Activated B cell treated with CpG ODN at 0.5 μM for 24 hours (primary cell): ENCODE data around the gene NMUR1. TPM values are rescaled to one million over a fixed set of nuclear protein-coding genes. Genes with fewer than 3 reads are reported as not detected.

ENCODE experiments used
- ATAC-seq: fragments of 200-7000 bp; cut with Tn5 transposase; one replicate; pipeline ENCODE4 v1.10.0; 2021; ENCODE audit warnings: low read depth, mild to moderate bottlenecking, moderate library complexity
- CTCF ChIA-PET: fragments of 350-600 bp; sonication (Branson Sonifier 250); formaldehyde crosslinking; loops from one replicate; lab custom pipeline; 2021; ENCODE audit warnings: antibody characterized with exemption; lab: Charles Lee
- POLR2A ChIA-PET: fragments of 350-600 bp; sonication (Branson Sonifier 250); formaldehyde crosslinking; loops from one replicate; lab custom pipeline; 2021; ENCODE audit warnings: antibody characterized with exemption; lab: Charles Lee
- DNase-seq: peaks from one replicate; pipeline ENCODE4 v3.0.0; 2022
- H3K27ac Mint-ChIP-seq: one replicate; pipeline ENCODE4 v1.8.0; 2020; ENCODE audit warnings: mixed read lengths
- H3K27me3 Mint-ChIP-seq: one replicate; pipeline ENCODE4 v1.8.0; 2021; ENCODE audit warnings: mixed read lengths
- H3K36me3 Mint-ChIP-seq: one replicate; pipeline ENCODE4 v1.8.0; 2021; ENCODE audit warnings: low read depth, mixed read lengths
- H3K4me1 Mint-ChIP-seq: one replicate; pipeline ENCODE4 v1.8.0; 2021; ENCODE audit warnings: mixed read lengths
- H3K4me3 Mint-ChIP-seq: one replicate; pipeline ENCODE4 v1.8.0; 2020; ENCODE audit warnings: mild to moderate bottlenecking, mixed read lengths
- H3K9me3 Mint-ChIP-seq: one replicate; pipeline ENCODE4 v1.8.0; 2020; ENCODE audit warnings: mixed read lengths
- intact Hi-C: fragments of 100-400 bp; cut with micrococcal nuclease; formaldehyde crosslinking; loops from one replicate; pipeline ENCODE4 v1.15.1; 2024
- total RNA-seq: library from RNA; stranded (reverse); gene quantifications from 2 replicates; pipeline ENCODE4 v1.2.3, GENCODE V29; 2022
- TF ChIP-seq, protein P1 (sequence below): fragments of 200-600 bp; IDR thresholded peaks from one replicate; pipeline ENCODE4 v1.8.0; 2022; ENCODE audit warnings: antibody characterized with exemption, mild to moderate bottlenecking

The NMUR1 gene
- total RNA-seq, 1 donor from 2014 or later, result not detected

DNA sequence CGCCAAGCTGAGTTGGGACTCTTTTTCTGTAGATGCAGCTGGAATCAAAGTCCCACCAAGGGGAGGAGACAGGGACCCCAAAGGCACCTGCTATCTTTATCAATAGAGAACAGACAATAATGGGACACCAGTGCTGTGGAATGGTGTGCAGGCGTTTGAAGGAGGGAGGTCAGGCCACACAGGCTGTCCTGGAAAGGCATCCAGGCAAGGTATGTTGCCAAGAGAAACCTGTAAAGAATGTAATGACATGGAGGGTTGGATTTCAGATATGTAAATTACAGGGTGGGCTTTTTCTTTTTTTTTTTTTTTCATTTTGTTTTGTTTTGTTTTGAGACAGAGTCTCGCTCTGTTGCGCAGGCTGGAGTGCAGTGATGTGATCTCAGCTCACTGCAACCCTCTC, 9.7 kb upstream of the NMUR1 start:
- POLR2A ChIA-PET, result interaction anchor here (0.7 kb wide), 1 partner anchor 75 kb away, joined by 3 read pairs; the partner anchor contains the start of gene NCL
- H3K4me3 Mint-ChIP-seq, result no peak overlapping the region

DNA sequence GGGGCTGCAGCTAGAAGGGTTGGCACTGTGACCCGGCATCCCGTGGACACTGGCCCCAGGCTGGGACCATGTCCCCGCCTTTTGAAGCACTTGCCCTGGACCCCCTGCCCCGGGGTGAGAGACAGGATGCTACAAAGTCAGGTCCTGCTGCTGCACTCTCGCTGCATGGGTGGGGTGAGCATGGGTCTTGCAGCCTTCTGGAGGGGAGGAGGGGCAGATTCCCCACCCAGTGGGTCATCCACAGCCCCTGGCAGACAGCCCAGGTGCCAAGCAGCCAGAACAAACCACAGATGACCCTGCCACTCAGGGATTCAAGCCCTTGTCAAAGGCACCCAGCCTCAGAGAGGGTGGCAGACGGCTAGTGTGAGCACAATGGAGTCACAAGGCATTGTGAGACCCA, 5.7 kb upstream of the NMUR1 start:
- Mint-ChIP-seq H3K4me1 (peaks cover 3% of the 10 kb centered on the region), H3K27ac (no peak overlapping the region), H3K9me3 (no peaks in the 10 kb centered on the region), H3K27me3 (peaks cover 2% of the 10 kb centered on the region), H3K36me3 (no peaks in the 10 kb centered on the region), H3K4me3 (no peak overlapping the region)
- ATAC-seq, result no peak
- intact Hi-C loops, result no loop called here
- DNase-seq, result no peak
- ChIA-PET POLR2A (no interaction called here), CTCF (no interaction called here)
- TF ChIP-seq, protein P1, sequence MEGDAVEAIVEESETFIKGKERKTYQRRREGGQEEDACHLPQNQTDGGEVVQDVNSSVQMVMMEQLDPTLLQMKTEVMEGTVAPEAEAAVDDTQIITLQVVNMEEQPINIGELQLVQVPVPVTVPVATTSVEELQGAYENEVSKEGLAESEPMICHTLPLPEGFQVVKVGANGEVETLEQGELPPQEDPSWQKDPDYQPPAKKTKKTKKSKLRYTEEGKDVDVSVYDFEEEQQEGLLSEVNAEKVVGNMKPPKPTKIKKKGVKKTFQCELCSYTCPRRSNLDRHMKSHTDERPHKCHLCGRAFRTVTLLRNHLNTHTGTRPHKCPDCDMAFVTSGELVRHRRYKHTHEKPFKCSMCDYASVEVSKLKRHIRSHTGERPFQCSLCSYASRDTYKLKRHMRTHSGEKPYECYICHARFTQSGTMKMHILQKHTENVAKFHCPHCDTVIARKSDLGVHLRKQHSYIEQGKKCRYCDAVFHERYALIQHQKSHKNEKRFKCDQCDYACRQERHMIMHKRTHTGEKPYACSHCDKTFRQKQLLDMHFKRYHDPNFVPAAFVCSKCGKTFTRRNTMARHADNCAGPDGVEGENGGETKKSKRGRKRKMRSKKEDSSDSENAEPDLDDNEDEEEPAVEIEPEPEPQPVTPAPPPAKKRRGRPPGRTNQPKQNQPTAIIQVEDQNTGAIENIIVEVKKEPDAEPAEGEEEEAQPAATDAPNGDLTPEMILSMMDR, result no peak

More for the DNA sequence above, 9.7 kb upstream of the NMUR1 start:
- Mint-ChIP-seq H3K4me1 (peaks cover 3% of the 10 kb centered on the region), H3K36me3 (no peaks in the 10 kb centered on the region), H3K27ac (no peak overlapping the region), H3K27me3 (no peaks in the 10 kb centered on the region), H3K9me3 (peaks cover 5% of the 10 kb centered on the region)
- CTCF ChIA-PET, result interaction anchor here (1.2 kb wide), 1 partner anchor 17 kb away, joined by 4 read pairs; no protein-coding TSS in a partner anchor
- ATAC-seq (no peak), DNase-seq (no peak)
- intact Hi-C loops, result no loop called here
- TF ChIP-seq, protein P1, result no peak

DNA sequence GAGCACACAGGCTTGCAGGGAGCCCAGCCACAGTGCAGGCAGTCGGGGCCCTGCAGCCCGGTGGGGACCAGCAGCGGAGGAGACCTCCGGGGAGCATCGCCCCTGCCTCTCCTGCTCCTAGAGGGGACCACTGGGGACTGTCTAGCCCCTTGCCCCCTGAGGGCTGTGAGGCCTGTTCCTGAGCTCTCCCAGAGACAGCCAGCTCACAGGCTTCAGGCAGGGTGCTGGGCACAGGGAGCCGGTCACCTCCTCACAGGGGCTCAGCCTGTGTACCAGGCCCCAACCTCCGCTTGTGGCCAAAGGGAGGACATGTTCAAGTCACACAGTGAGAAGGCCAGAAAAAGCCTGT, 3.5 kb upstream of the NMUR1 start:
- POLR2A ChIA-PET, result no interaction called here
- TF ChIP-seq, protein P1, result no peak
- Mint-ChIP-seq H3K4me3 (no peak overlapping the region), H3K4me1 (peaks cover 11% of the 10 kb centered on the region), H3K27me3 (peaks cover 15% of the 10 kb centered on the region), H3K9me3 (no peaks in the 10 kb centered on the region), H3K27ac (no peak overlapping the region), H3K36me3 (no peaks in the 10 kb centered on the region)
- CTCF ChIA-PET, result interaction anchor here (0.6 to 4.0 kb wide), 3 partner anchors 19 to 60 kb away, joined by 3 to 28 read pairs (median 3); no protein-coding TSS in a partner anchor
- intact Hi-C loops, result no loop called here
- ATAC-seq, result no peak
- DNase-seq, result no peak

DNA sequence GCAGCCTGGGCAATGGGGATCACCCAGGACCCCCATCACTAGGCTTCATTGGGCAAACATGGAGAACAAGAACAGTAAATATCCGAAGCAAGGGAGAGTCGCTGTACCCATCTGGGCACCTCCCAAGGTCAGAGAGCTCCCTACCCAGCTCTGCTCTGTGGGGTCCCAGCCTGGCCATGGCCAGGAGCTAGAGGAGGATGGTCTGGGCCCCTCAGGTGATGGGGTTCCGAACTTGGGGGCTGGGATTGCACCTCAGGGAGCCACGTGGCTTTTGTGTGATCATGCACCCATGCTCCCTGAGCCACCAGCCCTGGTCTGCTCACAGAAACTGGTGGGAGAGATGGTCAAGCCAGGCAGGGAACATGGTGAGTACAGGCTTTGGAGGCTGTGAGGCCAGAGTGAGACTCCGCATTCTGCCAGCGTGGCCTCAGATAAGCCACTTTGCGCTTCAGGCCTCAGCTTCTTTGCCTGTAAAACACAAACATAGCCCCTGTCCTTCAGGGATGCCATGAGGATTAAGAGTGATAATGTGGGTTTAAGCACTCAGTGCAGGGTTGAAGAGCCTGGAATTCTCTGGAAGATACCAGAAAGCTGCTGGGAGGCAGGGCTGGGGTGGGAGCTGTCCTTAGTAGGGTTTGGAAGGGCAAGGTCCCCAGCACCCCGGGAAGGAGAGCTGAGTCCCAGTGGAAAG, 3.0 kb upstream of the NMUR1 start:
- H3K4me1 Mint-ChIP-seq, result peaks cover 11% of the 10 kb centered on the region
- H3K27ac Mint-ChIP-seq, result no peak overlapping the region
- ChIA-PET POLR2A (interaction anchor here (0.6 kb wide), 1 partner anchor 53 kb away, joined by 5 read pairs; no protein-coding TSS in a partner anchor), CTCF (interaction anchor here (0.6 to 4.0 kb wide), 4 partner anchors 19 to 61 kb away, joined by 3 to 28 read pairs (median 4); no protein-coding TSS in a partner anchor)
- H3K36me3 Mint-ChIP-seq, result no peaks in the 10 kb centered on the region
- no peak for ATAC-seq
- TF ChIP-seq, protein P1, result no peak
- DNase-seq, result no peak
- H3K4me3 Mint-ChIP-seq, result no peak overlapping the region
- intact Hi-C loops, result no loop called here
- peaks cover 19% of the 10 kb centered on the region for H3K27me3 Mint-ChIP-seq
- H3K9me3 Mint-ChIP-seq, result no peaks in the 10 kb centered on the region

DNA sequence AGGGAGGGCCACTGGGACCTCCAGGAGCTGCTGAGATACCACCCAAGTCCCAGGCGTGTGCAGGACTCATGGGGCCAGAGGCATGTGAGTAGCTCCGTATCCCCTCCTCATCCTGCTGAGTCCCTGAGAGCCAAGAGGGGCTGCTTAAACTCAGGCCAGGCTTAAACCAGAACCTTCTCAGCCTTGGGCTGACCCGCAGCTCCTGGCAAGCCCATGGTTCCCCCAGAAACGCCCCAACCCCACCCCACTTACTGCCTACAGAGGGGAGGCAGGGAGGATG, 2.5 kb upstream of the NMUR1 start:
- no peak overlapping the region for H3K27ac Mint-ChIP-seq
- POLR2A ChIA-PET, result interaction anchor here (0.6 kb wide), 1 partner anchor 53 kb away, joined by 5 read pairs; no protein-coding TSS in a partner anchor

More for the DNA sequence above, 2.5 kb upstream of the NMUR1 start:
- no peaks in the 10 kb centered on the region for H3K9me3 Mint-ChIP-seq
- H3K4me1 Mint-ChIP-seq, result peaks cover 11% of the 10 kb centered on the region
- intact Hi-C loops, result no loop called here
- DNase-seq (no peak), ATAC-seq (no peak)
- TF ChIP-seq, protein P1, result no peak
- H3K36me3 Mint-ChIP-seq, result no peaks in the 10 kb centered on the region
- CTCF ChIA-PET, result interaction anchor here (1.0 to 4.0 kb wide), 3 partner anchors 24 to 61 kb away, joined by 3 to 28 read pairs (median 4); no protein-coding TSS in a partner anchor
- peaks cover 24% of the 10 kb centered on the region for H3K27me3 Mint-ChIP-seq
- no peak overlapping the region for H3K4me3 Mint-ChIP-seq
